Measurements from ENCODE around the gene LCOR.
"Not testable (repeated sequence)": the region's sequence is repeated elsewhere in the genome, so short reads cannot be mapped to it uniquely, and the experiment has no call there.

Gene LCOR

DNA sequence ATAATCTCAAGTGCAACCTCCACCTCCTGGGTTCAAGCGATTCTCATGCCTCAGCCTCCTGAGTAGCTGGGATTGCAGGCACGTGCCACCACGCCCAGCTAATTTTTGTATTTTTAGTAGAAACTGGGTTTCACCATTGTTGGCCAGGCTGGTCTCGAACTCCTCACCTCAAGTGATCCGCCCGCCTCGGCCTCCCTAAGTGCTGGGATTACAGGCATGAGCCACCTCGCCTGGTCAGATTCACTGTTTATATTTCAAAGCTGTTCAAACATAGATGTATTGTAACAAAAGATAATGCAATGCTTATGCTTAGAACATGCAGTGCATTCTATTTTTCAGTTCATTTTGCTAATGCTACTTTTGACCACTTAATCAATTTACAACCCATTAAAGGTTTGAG, 111.1 kb downstream of the LCOR start:
- not testable (repeated sequence) for DNase-seq

GRCh38 chr10:96947036-96947435, 114.9 kb downstream of the LCOR start:
- DNase-seq: no peak

DNA sequence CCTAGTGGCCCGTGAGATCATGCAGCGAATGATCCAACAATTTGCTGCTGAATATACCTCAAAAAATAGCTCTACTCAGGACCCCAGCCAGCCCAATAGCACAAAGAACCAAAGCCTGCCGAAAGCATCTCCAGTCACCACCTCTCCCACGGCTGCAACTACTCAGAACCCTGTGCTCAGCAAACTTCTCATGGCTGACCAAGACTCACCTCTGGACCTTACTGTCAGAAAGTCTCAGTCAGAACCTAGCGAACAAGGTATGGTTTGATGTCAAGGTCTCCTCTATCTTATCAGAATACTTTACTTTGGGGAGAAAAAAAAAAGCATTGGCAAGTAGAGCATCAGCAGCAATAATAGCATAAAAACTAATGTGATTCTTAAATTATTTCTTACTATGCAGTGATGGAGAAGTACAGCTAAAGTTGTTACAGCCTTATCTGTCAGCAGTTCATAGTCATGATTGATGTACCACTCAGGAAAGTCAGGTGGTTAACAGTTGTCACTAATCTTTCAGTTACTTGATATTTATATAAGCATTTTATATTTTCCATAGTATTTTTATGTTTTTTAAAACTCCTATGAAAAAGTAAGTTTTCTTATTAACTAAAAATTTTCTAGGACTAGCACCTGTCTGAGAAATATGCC, 117.1 kb downstream of the LCOR start:
- no peak for DNase-seq

DNA sequence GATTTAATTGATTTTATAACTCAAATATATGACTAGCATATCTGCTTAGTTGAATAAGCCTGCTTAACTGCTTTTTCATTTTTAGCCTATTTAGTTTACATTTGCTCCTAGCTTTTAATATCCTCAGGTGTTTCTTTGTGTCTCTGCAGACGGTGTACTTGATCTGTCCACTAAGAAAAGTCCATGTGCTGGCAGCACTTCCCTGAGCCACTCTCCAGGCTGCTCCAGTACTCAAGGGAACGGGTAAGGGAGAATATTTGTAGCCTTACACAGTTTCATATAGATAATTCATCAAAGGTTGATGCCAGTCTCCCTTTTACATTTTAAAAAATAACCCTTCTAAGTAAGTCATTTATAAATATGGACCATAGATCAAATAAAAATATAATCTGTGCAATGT, 119.9 kb downstream of the LCOR start:
- DNase-seq: no peak

DNA sequence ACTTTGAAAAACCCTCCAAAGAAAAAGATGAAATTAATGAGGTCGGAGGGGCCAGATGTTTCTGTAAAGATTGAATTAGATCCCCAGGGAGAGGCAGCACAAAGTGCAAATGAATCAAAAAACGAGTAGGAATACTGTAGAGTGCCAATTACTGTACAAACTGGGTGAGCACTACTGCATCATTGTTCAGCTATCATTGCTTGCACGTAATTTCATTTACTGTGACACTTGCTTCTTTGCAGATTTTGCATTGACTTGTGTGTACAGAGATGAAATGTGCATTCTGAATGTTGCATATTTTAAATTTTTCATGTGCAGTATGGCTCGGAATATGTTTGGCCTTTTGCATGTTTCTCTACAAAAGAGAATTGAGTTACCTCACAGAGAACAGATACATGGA, 123.7 kb downstream of the LCOR start:
- no peak for DNase-seq

DNA sequence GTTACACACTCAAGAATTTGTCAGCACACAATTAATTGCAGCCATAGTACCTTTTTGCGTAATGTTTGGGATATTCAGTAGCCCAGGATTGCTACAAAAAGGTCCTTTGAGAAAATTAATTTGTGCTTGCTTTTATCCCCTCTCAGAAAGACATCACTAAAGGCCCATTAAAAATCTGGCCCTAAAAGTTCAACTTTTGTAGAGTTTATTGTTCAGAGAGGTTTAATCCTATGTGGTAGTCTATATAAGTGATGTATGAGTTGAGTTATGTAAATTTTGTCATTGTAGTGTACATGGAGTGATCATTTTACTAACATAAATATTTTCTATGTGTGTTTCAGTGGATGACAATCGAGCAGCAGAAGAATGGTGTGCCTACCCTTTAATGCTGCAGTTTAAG, 126.0 kb downstream of the LCOR start:
- DNase-seq: no peak

DNA sequence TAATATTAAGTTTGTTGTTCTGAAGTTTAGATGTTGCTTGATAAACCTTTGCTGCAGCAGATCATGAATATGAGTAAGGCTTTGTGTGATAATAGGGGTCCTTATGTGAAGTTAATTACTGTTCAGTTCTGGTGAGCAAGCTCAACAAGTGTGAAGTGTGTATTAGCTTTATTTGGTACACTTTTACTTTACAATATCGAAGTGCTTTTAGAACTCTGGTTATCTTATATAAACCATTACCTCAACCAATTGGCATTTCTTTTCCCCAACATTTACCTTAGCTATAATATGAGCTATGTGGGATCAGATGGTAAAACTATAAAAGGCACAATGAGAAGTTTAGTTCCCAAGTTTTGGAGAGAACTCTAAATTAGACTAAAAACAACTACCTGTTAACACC, 127.6 kb downstream of the LCOR start:
- DNase-seq: no peak

GRCh38 chr10:96960872-96961271, 128.8 kb downstream of the LCOR start:
- peak; percentile 25 for DNase-seq

GRCh38 chr10:96964131-96964530, 132.0 kb downstream of the LCOR start:
- DNase-seq: no peak

DNA sequence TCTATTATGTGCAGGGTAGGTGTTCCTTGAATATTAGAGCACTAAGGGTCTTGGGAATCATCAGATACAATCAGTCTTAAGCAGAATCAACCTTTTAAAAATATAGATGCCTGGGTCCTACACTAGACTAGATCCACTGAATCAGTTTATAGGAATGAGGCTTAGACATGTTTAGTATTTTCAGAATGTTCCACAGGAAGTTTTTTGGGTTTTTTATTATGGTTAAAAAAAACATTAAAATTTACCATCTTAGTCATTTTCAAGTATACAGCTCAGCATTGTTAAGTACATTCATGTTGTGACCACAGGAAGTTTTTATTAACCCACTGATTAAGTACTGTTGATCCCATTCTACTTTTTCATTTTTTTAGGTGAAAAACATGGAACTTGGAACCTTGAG, 135.7 kb downstream of the LCOR start:
- DNase-seq: peak; percentile 40

DNA sequence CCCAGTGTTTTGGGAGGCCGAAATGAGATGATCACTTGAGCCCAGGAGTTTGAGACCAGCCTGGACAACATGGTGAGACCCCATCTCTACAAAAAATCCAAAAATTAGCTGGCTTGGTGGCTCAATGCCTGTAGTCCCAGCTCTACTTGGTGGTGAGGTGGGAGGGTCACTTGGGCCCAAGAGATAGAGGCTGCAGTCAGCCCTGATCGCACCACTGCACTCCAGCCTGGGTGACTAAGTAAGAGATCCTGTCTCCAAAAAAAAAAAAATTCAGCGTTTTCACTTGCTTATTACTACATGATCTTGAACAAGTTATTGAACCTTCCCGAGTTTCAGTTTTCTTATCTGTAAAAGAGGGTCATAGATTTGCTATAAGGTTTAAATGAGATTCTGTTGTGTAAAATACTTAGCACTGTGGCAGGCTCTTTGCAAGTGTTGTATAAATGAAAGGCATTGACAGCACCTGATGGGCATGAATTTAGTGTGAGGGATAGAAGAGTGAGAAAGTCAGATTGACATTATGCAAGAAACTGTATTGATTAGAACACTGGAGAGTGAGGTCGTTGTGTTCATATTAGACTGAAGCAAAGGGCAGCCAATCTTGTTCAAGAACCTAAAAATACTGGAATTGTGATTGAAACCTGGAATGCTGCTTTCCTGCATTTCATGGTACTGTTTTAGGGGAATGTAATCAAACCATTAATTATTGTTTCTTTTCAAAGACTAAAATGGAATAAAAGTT, 136.8 kb downstream of the LCOR start:
- DNase-seq: no peak

GRCh38 chr10:96971324-96971723, 139.2 kb downstream of the LCOR start:
- no peak for DNase-seq

DNA sequence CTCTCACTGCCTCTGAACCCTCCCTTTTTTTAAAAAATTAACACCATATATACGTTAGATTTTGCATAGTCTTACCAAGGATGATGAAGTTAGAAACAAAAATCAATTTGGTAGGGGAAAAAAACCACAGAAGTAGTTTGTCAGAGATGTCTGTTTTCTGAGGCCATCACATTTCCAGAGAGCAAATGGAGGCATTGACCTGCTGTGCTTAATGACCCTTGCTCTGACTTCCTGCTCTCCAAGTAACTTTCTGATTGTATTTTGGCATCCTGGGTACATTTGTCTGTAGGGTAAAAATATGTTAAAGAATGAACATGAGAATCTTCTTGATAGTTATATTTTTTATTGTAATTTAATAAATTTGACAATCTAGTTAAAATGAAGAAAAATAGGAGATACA, 140.2 kb downstream of the LCOR start:
- no peak for DNase-seq

- peak; percentile 54 for DNase-seq
Observed at GRCh38 chr10:96973809-96974747, 142.0 kb downstream of the LCOR start.

DNA sequence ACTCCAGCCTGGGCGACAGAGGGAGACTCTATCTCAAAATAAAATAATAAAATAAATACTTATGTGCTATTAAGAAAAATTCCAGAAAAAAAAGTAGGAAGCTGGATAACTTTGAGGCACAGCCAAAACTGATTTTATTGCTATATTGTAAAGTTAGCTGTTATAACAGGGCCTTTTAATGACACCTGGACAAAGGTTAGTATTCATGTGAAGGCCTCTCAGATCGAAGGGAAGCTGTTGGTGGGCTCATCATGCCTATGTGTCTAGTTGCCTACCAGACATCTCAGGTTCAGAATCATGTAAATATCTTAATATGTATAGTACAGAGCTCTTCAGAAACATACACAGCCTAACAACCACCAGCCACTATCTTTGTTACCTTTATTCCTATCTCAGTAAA, 143.0 kb downstream of the LCOR start:
- no peak for DNase-seq

- DNase-seq: no peak
Observed at GRCh38 chr10:96978621-96979154, 146.6 kb downstream of the LCOR start.

GRCh38 chr10:96982149-96982930, 150.2 kb downstream of the LCOR start:
- DNase-seq: no peak

DNA sequence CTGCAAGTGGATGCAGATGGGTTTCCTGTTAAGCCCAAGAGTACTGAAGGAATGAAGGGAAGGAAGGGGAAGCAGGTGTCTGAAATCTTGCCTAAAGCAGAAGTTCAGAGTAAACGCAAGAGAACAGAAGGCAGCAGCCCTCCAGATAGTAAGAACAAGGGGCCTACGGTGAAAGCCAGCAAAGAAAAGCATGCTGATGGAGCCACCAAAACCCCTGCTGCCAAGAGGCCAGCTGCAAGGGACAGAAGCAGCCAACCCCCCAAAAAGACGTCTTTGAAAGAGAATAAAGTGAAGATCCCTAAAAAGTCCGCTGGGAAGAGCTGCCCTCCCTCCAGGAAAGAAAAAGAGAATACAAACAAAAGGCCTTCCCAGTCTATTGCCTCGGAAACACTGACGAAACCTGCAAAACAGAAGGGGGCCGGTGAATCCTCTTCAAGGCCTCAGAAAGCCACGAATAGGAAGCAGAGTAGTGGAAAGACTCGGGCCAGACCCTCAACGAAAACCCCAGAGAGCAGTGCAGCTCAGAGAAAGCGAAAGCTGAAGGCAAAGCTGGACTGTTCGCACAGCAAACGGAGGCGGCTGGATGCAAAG, 152.5 kb downstream of the LCOR start:
- DNase-seq: no peak

DNA sequence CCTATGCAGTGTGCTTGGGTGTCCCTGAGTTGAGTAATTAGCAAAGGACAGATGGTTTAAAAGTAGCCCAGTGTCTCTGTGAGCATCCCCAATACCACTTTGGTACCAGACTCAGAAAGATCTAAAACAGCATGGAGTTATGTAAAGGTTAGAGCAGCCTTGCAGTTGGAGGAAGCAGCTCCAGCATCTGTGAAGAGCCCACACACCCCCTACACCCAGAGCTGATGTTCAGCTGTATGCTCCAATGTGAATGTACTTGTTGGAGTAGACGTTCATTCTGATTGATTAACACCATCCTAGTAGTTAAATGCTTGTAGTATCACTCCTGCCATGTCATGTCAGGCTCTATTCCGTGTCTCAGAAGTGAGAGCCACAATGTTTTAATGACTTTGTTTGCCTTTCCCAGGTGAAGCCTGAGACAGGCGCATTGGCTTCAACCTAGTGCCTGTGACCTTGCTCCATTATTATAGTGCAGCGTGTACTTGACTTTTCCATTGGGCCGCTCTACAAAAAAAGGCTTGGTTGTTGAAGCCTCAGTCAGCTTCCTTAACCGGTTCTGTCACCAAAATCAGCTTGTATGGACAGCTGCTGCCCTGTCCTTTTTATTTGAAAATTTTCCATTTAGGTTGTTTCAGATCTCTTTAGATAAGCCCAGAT, 154.2 kb downstream of the LCOR start:
- no peak for DNase-seq

GRCh38 chr10:96987141-96987841, 155.2 kb downstream of the LCOR start:
- no peak for DNase-seq

DNA sequence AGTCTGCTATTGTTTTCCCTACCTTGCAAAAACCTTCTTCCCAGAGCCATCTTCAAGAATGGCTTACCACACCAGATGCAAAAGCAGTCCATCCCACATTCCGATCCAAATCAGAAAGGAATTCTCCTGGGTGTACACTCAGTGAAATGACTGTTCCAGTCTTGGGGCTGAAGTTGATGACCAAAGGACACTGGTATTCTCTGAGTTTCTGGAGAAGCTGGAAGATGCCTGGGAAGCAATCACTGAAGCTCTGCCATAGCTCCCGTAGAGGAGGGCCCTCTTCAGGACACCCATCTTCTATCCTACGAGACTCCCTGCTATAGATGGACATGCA, 155.7 kb downstream of the LCOR start:
- peak; percentile 41 for DNase-seq

Data from fibroblast of upper back skin (primary cell).